ENCODE results near the gene PTPRB.

Gene PTPRB

GRCh38 chr12:70609739-70610491 lies 27.3 kb downstream of the PTPRB start:
- H3K27ac ChIP-seq (ENCODE audit: low read depth, low read length), result no peak overlapping the region
- H3K4me2 ChIP-seq (ENCODE audit: low read depth, low read length, poor library complexity, severe bottlenecking), result no peak overlapping the region
- H3K9ac ChIP-seq (ENCODE audit: low read length), result no peak overlapping the region

GRCh38 chr12:70609203-70609602 lies 28.0 kb downstream of the PTPRB start:
- TF ChIP-seq EZH2phosphoT487 (conservative IDR thresholded peaks at IDR 0.05; ENCODE audit: low read length) (no peak), CTCF (IDR thresholded peaks at IDR 0.05; ENCODE audit: insufficient read depth, low read length, poor library complexity, severe bottlenecking) (no peak)
- no peak overlapping the region for H2AFZ ChIP-seq (ENCODE audit: low read depth, low read length, severe bottlenecking)
- H3K9me2 ChIP-seq (replicated peaks; ENCODE audit: insufficient read depth, low read length), result no peaks in the 10 kb centered on the region
- H3F3A ChIP-seq (ENCODE audit: insufficient read depth), result no peaks in the 10 kb centered on the region
- H3K27me3 ChIP-seq (ENCODE audit: low read length), result no peaks in the 10 kb centered on the region
- H4K20me1 ChIP-seq (ENCODE audit: low read depth, low read length), result no peaks in the 10 kb centered on the region
- no peaks in the 10 kb centered on the region for H3K36me3 ChIP-seq (ENCODE audit: low read length)
- H3K9ac ChIP-seq (ENCODE audit: low read length), result no peak overlapping the region
- no peaks in the 10 kb centered on the region for H3K9me3 ChIP-seq (ENCODE audit: insufficient read depth, low read length)
- no peaks in the 10 kb centered on the region for H3K79me2 ChIP-seq (ENCODE audit: insufficient read depth, low read length)
- no peak overlapping the region for H3K4me3 ChIP-seq (ENCODE audit: insufficient read depth, low read length, poor library complexity, severe bottlenecking)
- no peak overlapping the region for H3K4me2 ChIP-seq (ENCODE audit: low read depth, low read length, poor library complexity, severe bottlenecking)
- H3K27ac ChIP-seq (ENCODE audit: low read depth, low read length), result no peak overlapping the region

More at GRCh38 chr12:70609739-70610491, 27.3 kb downstream of the PTPRB start:
- TF ChIP-seq EZH2phosphoT487 (conservative IDR thresholded peaks at IDR 0.05; ENCODE audit: low read length), result no peak
- no peak for TF ChIP-seq CTCF (IDR thresholded peaks at IDR 0.05; ENCODE audit: insufficient read depth, low read length, poor library complexity, severe bottlenecking)
- Histone ChIP-seq H3K79me2 (ENCODE audit: insufficient read depth, low read length) (no peaks in the 10 kb centered on the region), H3K9me2 (replicated peaks; ENCODE audit: insufficient read depth, low read length) (no peaks in the 10 kb centered on the region), H3K27me3 (ENCODE audit: low read length) (no peaks in the 10 kb centered on the region), H3K4me3 (ENCODE audit: insufficient read depth, low read length, poor library complexity, severe bottlenecking) (no peak overlapping the region), H2AFZ (ENCODE audit: low read depth, low read length, severe bottlenecking) (no peak overlapping the region), H3K36me3 (ENCODE audit: low read length) (no peaks in the 10 kb centered on the region), H3F3A (ENCODE audit: insufficient read depth) (no peaks in the 10 kb centered on the region), H4K20me1 (ENCODE audit: low read depth, low read length) (no peaks in the 10 kb centered on the region), H3K9me3 (ENCODE audit: insufficient read depth, low read length) (no peaks in the 10 kb centered on the region)

- no peaks in the 10 kb centered on the region for H3K36me3 ChIP-seq (ENCODE audit: low read length)
- H3K9ac ChIP-seq (ENCODE audit: low read length), result no peak overlapping the region
- no peak overlapping the region for H3K27ac ChIP-seq (ENCODE audit: low read depth, low read length)
- no peaks in the 10 kb centered on the region for H3F3A ChIP-seq (ENCODE audit: insufficient read depth)
- H3K9me3 ChIP-seq (ENCODE audit: insufficient read depth, low read length), result no peaks in the 10 kb centered on the region
- no peak overlapping the region for H3K4me2 ChIP-seq (ENCODE audit: low read depth, low read length, poor library complexity, severe bottlenecking)
- no peaks in the 10 kb centered on the region for H4K20me1 ChIP-seq (ENCODE audit: low read depth, low read length)
- no peak overlapping the region for H2AFZ ChIP-seq (ENCODE audit: low read depth, low read length, severe bottlenecking)
- no peaks in the 10 kb centered on the region for H3K9me2 ChIP-seq (replicated peaks; ENCODE audit: insufficient read depth, low read length)
- no peak for TF ChIP-seq CTCF (IDR thresholded peaks at IDR 0.05; ENCODE audit: insufficient read depth, low read length, poor library complexity, severe bottlenecking)
- H3K79me2 ChIP-seq (ENCODE audit: insufficient read depth, low read length), result no peaks in the 10 kb centered on the region
- no peaks in the 10 kb centered on the region for H3K27me3 ChIP-seq (ENCODE audit: low read length)
- no peak overlapping the region for H3K4me3 ChIP-seq (ENCODE audit: insufficient read depth, low read length, poor library complexity, severe bottlenecking)
Observed at GRCh38 chr12:70608184-70608583, 29.0 kb downstream of the PTPRB start.
